ENCODE results near the gene ROR1.
"Not testable (repeated sequence)": the region's sequence is repeated elsewhere in the genome, so short reads cannot be mapped to it uniquely, and the experiment has no call there.

The ROR1 gene

DNA sequence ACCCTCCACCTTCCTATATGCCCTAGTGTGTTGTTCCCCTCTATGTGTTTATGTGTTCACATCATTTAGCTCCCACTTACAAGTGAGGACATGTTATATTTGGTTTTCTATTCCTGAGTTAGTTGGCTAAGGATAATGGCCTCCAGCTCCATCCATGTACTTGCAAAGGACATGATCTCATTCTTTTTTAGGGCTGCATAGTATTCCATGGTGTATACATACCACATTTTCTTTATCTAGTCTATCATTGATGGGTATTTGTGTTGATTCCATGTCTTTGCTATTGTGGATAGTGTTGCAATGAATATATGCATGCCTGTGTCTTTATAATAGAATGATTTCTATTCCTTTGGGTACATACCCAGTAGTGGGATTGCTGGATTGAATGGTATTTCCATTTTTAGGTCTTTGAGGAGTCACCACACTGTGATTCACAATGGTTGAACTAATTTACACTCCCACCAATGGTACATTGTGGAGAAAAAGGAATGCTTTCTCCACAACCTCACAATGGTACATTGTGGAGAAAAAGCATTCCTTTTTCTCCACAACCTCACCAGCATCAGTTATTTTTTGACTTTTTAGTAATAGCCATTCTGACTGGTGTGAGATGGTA is 52.5 kb downstream of the ROR1 start:
- DNase-seq, result not testable (repeated sequence)

GRCh38 chr1:63827411-63828321 is 53.8 kb downstream of the ROR1 start:
- peak; percentile 50 for DNase-seq

GRCh38 chr1:63828322-63829044 is 54.7 kb downstream of the ROR1 start:
- peak; percentile 88 for DNase-seq

- DNase-seq, result no peak
Observed at GRCh38 chr1:63829349-63830327, 55.8 kb downstream of the ROR1 start.

DNA sequence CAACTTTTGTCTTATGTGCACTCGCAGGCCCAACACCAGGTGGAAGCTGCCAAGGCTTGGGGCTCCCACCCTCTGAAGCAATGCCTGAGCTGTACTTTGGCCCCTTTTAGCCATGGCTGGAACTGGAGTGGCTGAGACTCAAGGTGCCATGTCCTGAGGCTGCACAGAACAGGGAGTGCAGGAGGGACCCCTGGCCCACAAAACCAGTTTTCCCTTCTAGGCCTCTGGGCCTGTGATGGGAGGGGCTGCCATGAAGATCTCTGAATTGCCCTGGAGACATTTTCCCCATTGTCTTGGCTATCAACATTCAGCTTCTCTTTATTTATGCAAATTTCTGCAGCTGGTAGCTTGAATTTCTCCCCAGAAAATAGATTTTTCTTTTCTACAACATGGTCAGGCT is 57.6 kb downstream of the ROR1 start:
- no peak for DNase-seq

DNA sequence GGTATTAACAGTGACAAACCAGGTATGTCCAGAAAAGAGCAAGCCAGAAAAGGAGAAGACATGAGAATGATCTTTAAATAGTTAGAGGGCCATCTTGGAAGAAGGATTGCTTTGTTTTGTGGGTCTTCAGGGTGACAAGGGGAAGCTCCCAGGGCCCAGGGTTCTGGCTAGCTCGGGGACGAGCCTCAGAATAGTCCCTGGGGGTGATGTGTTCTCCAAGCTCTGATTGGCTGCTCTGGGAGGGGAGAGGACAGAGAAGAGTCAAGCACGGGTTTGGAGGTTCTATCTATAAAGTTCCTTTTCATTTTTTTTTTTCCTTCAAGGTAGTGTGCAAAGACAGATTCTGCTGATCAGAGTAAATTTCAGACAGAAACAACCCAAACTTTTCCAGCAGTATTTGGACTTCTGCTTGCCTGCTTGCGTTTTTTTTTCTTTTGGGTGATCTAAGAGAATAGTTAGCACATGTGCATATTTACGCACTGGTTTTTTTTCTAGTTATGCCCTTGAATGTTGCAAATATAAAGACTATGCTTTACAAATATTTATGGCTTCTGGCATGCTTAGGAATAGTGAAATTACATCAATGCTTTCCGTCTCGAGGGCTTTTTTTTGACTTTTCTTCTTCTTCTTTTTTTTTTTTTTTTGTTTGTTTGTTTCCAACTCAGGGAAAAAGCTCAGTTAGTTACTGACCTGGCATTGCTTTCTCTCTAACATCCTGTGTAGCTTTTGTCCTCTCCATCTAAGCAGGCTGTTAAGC is 59.7 kb downstream of the ROR1 start:
- peak; percentile 21 for DNase-seq

DNA sequence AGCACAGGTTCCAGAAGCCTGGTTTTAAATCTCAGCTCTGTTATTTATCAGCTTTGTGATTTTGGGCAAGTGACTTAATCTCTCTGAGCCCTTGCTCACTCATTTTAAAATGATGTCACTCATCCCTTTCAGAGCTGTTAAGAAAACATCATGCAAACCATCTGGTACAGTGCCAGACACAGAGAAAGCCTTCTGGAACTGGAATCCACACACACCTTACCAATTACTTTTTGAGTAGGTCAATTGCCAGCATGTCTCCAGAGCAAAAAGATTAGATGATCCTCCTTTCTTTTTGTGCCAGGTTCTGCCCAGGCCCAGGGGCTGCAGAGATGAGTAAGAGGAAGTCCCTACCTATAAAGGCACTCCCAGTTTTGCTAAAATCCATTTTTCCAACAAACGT is 61.3 kb downstream of the ROR1 start:
- peak; percentile 50 for DNase-seq

DNA sequence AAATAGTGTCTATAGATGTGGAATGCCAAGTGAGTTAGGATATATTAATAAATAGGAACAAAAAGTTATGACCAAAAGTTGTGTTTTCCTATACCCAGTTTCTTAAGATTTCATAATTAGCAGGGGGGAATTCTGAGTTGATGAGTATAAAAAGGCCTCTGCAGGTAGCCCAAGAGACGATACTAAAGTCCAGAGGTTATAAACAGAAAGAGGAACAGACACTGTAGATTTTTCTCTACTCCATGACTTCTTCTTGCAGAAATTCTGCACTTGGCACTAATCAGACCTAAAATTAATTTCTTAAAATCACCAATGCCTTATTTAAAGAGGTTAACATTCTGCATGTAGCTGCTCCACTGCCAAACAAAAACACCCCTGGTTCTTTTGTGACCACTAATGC is 62.6 kb downstream of the ROR1 start:
- no peak for DNase-seq

DNA sequence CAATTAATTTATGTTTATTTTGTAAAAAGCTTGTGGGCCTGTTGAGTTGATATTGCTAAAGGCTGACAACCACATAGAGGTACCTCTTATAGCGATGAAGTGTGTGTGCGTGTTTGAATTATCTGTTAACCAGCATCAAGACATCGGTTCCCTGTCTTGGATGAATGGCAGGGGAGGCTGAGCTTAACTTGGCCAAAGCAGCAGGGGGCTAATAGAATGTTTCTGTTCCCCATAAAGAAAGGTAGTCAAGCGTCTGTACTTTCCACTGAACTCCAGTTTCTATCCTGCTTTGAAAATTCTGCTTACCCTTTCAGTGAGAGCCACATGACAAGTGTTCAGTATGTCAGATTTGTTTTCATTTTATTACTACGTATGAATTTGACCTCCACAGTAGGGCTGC is 63.0 kb downstream of the ROR1 start:
- no peak for DNase-seq

- DNase-seq, result no peak
Observed at GRCh38 chr1:63843010-63843409, 69.2 kb downstream of the ROR1 start.

GRCh38 chr1:63843884-63844283 is 70.1 kb downstream of the ROR1 start:
- no peak for DNase-seq

GRCh38 chr1:63845346-63845745 is 71.5 kb downstream of the ROR1 start:
- DNase-seq, result no peak

- DNase-seq, result no peak
Observed at GRCh38 chr1:63847308-63847910, 73.6 kb downstream of the ROR1 start.

GRCh38 chr1:63848733-63849132 is 74.9 kb downstream of the ROR1 start:
- DNase-seq, result no peak

- DNase-seq, result no peak
Observed at GRCh38 chr1:63849149-63849548, 75.3 kb downstream of the ROR1 start.

DNA sequence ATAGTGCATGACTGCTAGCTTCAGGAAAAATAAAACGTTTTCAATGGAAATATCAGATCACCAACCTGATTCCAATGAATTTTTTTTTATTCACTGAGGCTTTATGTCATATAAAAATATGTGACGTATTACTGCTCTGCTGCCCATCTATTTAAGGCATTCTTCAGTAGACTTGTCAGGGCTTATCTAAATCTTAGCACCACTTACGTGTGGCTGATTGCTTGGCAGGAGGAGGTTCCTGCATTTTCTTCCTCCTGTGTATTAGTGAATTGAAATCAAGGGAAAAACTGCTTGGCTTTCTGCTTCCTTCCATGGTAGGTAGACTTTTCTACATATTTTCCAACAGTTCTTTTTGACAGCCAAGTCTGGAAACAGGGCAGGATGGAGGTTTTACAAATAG is 80.3 kb downstream of the ROR1 start:
- no peak for DNase-seq

GRCh38 chr1:63855942-63856341 is 82.1 kb downstream of the ROR1 start:
- DNase-seq, result no peak

GRCh38 chr1:63856924-63857323 is 83.1 kb downstream of the ROR1 start:
- DNase-seq, result no peak

DNA sequence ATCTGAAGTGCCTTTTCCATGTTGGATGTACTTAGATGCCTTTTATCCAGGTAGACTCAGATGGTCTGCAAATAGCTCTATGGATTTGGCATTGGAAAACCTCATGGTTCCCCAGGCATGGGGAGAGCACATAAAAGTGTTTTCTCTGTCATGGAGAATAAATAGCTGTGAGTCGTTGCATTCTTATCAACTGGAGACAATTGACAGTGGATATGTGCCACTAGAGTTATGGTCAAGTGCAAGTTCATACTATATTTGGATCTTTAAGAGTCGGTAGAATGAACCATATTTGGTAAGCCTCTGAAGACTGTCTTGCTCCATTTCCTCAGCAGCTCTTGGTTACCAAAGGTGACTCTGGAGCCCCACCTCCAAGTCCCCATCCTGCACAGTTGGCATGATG is 83.7 kb downstream of the ROR1 start:
- no peak for DNase-seq

DNA sequence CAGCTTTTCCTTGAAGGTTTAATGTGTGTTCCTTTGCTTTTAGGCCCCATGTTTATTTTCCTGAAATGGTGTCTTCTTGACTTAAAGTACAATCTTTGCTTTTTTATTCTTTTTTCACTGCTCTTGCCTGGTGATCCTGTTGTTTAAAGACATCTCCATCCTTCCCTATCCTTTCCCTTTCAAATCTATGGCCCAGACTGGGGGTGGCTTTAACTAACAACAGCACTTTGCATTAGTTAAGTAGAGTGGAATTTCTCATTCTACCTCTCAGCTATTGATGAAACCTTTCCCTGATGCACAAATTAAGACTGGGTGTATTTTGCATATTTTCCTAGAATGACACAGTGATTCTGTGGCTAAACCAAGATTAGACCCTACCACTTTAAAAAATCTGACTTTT is 84.3 kb downstream of the ROR1 start:
- DNase-seq, result no peak

All from RPMI8226 (cell line).